ENCODE results near the gene CALHM3. TPM values are rescaled to one million over a fixed set of nuclear protein-coding genes. Genes with fewer than 3 reads are reported as not detected.
"Not testable (repeated sequence)": the region's sequence is repeated elsewhere in the genome, so short reads cannot be mapped to it uniquely, and the experiment has no call there.

CALHM3 gene
- total RNA-seq, 2 donors from 2014 or later: not detected

- no peak overlapping the region for H3K27ac ChIP-seq
- no peak overlapping the region for H3K4me3 ChIP-seq
- no peaks in the 10 kb centered on the region for H3K27me3 ChIP-seq
- H3K9me3 ChIP-seq: no peaks in the 10 kb centered on the region
- no peak for DNase-seq
- no peaks in the 10 kb centered on the region for H3K36me3 ChIP-seq
- no peak for TF ChIP-seq CTCF (IDR thresholded peaks at IDR 0.05)
- no peak overlapping the region for H3K9ac ChIP-seq (ENCODE audit: low read depth in 2 of 2, low read length in 2 of 2)
- no peaks in the 10 kb centered on the region for H3K4me1 ChIP-seq
- intact Hi-C loops (cut with DNase I): no loop called here
Observed at GRCh38 chr10:103504181-103504783, 25.2 kb upstream of the CALHM3 start.

GRCh38 chr10:103503777-103504176 is 24.7 kb upstream of the CALHM3 start:
- H3K4me3 ChIP-seq; DNase-seq; intact Hi-C loops (cut with DNase I); H3K36me3 ChIP-seq; H3K9ac ChIP-seq (ENCODE audit: low read depth in 2 of 2, low read length in 2 of 2); H3K9me3 ChIP-seq; H3K27me3 ChIP-seq; H3K4me1 ChIP-seq; H3K27ac ChIP-seq: not testable (repeated sequence)

- no peak for DNase-seq
- no peaks in the 10 kb centered on the region for H3K9me3 ChIP-seq
- TF ChIP-seq CTCF (IDR thresholded peaks at IDR 0.05): no peak
- H3K4me3 ChIP-seq: no peak overlapping the region
- H3K36me3 ChIP-seq: no peaks in the 10 kb centered on the region
- H3K4me1 ChIP-seq: no peaks in the 10 kb centered on the region
- no peaks in the 10 kb centered on the region for H3K27me3 ChIP-seq
- intact Hi-C loops (cut with DNase I): no loop called here
- H3K27ac ChIP-seq: no peak overlapping the region
- no peak overlapping the region for H3K9ac ChIP-seq (ENCODE audit: low read depth in 2 of 2, low read length in 2 of 2)
Observed at GRCh38 chr10:103502849-103503660, 24.0 kb upstream of the CALHM3 start.

- TF ChIP-seq CTCF (IDR thresholded peaks at IDR 0.05): no peak
Observed at GRCh38 chr10:103501186-103501585, 22.1 kb upstream of the CALHM3 start.

GRCh38 chr10:103500481-103500880 is 21.4 kb upstream of the CALHM3 start:
- no peaks in the 10 kb centered on the region for H3K9me3 ChIP-seq
- intact Hi-C loops (cut with DNase I): no loop called here
- H3K27me3 ChIP-seq: no peaks in the 10 kb centered on the region
- no peak overlapping the region for H3K4me3 ChIP-seq
- H3K27ac ChIP-seq: no peak overlapping the region
- H3K36me3 ChIP-seq: no peaks in the 10 kb centered on the region
- no peaks in the 10 kb centered on the region for H3K4me1 ChIP-seq
- no peak overlapping the region for H3K9ac ChIP-seq (ENCODE audit: low read depth in 2 of 2, low read length in 2 of 2)
- TF ChIP-seq CTCF (IDR thresholded peaks at IDR 0.05): no peak
- DNase-seq: no peak

More at GRCh38 chr10:103501186-103501585, 22.1 kb upstream of the CALHM3 start:
- H3K36me3 ChIP-seq: no peaks in the 10 kb centered on the region
- no peak for DNase-seq
- no peak overlapping the region for H3K4me3 ChIP-seq
- no peaks in the 10 kb centered on the region for H3K9me3 ChIP-seq
- intact Hi-C loops (cut with DNase I): no loop called here
- H3K27ac ChIP-seq: no peak overlapping the region
- no peak overlapping the region for H3K9ac ChIP-seq (ENCODE audit: low read depth in 2 of 2, low read length in 2 of 2)
- H3K4me1 ChIP-seq: no peaks in the 10 kb centered on the region
- no peaks in the 10 kb centered on the region for H3K27me3 ChIP-seq

- H3K4me1 ChIP-seq: no peaks in the 10 kb centered on the region
- H3K27ac ChIP-seq: no peak overlapping the region
- H3K36me3 ChIP-seq: no peaks in the 10 kb centered on the region
- no peak for TF ChIP-seq CTCF (IDR thresholded peaks at IDR 0.05)
- peaks cover 5% of the 10 kb centered on the region for H3K27me3 ChIP-seq
- intact Hi-C loops (cut with DNase I): no loop called here
- no peaks in the 10 kb centered on the region for H3K9me3 ChIP-seq
- no peak overlapping the region for H3K4me3 ChIP-seq
- no peak overlapping the region for H3K9ac ChIP-seq (ENCODE audit: low read depth in 2 of 2, low read length in 2 of 2)
- DNase-seq: no peak
Observed at GRCh38 chr10:103499881-103500280, 20.8 kb upstream of the CALHM3 start.

All from colonic mucosa (tissue), 4 donors.